Astrocyte of the cerebellum (primary cell): ENCODE data around the gene RRP8.
A peak's percentile ranks its signal among the peaks of the same experiment; 100 is the strongest.

Source experiments
- DNase-seq: peaks from one replicate; pipeline ENCODE4 v3.0.0-alpha.2; 2011; ENCODE audit warnings: low read depth
- H3K4me3 ChIP-seq: 2 replicates; pipeline ENCODE4 v1.5.1; 2011; ENCODE audit warnings: mild to moderate bottlenecking, low read depth, low read length, moderate library complexity
- in situ Hi-C: cut with HindIII; loops from 2 replicates; pipeline ENCODE4 v1.10.0; 2017; ENCODE audit warnings: low sequenced_read_pairs
- TF ChIP-seq, protein P1 (sequence below): IDR thresholded peaks from 2 replicates; pipeline ENCODE4 v1.5.1; 2012; ENCODE audit warnings: low read length, low read depth, moderate library complexity, mild to moderate bottlenecking; ENCODE audit errors: missing control alignments

RRP8 gene

DNA sequence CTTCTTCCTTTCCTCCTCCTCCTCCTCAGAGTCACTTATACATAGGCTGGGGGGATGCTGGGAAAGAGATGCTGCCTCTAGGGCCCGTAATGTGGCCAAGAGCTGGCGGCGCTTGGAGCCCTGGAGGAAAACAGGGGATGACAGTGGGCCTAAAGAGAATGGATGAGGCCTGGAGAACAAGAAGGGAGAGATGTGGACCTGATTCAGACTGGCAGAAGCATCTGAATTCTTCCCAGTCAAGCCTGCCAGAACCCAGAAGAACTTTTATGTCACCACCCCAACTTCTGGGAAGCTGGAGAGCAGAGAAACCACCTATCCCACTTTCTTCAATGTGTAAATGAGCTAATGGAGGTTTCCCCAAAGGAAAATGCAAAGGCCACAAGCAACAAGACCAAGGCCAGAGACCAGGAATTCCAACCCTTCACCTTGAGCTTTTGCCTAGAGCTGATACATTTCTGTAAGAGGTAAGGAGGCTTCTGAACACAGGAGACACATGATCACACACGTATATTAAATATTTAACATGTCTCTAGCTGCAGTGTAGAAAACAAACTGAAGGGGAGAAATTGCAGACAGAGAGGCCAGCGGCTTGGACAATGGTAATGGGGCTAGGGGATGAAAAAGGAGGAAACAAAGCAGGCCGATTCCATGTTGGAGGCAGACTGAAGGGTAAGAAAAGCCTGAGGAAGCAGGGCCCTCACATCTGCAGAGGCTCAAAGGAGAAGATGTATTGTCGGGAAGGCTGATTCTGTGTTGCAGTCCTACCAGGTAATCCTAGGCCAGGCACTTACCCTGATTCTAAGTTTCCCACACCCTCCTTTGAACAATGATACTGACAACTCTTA is 1.1 kb downstream of the RRP8 start:
- H3K4me3 ChIP-seq, result peak overlapping the region; percentile 99
- TF ChIP-seq, protein P1, sequence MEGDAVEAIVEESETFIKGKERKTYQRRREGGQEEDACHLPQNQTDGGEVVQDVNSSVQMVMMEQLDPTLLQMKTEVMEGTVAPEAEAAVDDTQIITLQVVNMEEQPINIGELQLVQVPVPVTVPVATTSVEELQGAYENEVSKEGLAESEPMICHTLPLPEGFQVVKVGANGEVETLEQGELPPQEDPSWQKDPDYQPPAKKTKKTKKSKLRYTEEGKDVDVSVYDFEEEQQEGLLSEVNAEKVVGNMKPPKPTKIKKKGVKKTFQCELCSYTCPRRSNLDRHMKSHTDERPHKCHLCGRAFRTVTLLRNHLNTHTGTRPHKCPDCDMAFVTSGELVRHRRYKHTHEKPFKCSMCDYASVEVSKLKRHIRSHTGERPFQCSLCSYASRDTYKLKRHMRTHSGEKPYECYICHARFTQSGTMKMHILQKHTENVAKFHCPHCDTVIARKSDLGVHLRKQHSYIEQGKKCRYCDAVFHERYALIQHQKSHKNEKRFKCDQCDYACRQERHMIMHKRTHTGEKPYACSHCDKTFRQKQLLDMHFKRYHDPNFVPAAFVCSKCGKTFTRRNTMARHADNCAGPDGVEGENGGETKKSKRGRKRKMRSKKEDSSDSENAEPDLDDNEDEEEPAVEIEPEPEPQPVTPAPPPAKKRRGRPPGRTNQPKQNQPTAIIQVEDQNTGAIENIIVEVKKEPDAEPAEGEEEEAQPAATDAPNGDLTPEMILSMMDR, result no peak
- DNase-seq, result no peak
- in situ Hi-C loops, result no loop called here

DNA sequence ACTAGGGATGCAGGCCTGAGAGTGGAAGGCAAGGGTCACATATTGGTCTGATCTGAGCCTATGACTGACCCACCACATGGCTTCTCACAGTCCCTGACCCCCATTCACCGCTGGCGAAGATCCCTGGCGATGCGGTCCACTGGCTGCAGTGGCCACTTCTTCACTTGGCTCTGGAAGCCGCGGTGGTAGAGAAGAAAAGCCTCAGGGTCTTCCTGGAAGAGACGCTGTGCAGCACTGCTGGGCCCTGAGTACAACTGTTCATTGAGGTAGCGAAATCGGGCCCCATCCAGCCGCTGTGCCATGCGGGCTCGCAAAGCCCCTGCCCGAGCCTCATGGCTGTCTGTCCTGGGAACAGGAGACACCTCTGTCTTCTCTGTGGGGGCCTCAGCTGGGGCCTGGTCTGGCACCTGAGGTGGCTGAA is 2.4 kb downstream of the RRP8 start:
- DNase-seq, result no peak
- in situ Hi-C loops, result no loop called here
- H3K4me3 ChIP-seq, result no peak overlapping the region
- TF ChIP-seq, protein P1, result no peak

DNA sequence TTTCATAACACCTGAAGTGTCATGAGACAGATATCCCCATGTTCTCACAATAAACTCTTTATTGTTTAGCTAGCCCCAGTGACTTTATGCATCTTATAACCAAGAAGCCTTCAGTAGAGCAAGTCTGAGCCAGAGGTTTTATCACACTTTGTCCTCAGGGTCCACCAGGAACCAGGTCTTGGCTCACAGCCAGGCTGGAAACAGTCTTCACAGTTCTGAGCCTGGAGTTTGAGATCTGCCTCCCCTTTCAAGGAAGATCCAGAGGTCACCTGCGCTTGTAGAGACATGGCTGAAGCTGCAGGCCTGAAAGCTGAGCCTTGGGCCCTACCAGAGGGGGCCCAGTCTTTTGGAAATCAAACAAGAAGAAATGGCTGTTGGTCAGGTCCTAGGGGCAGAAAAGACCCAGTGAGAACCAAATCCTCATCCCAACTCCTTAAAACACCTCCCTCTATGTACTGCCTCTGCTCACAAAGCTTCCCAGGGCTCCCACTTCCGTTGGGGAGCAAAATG is 3.5 kb downstream of the RRP8 start:
- in situ Hi-C loops, result no loop called here
- TF ChIP-seq, protein P1, result no peak
- no peak for DNase-seq

DNA sequence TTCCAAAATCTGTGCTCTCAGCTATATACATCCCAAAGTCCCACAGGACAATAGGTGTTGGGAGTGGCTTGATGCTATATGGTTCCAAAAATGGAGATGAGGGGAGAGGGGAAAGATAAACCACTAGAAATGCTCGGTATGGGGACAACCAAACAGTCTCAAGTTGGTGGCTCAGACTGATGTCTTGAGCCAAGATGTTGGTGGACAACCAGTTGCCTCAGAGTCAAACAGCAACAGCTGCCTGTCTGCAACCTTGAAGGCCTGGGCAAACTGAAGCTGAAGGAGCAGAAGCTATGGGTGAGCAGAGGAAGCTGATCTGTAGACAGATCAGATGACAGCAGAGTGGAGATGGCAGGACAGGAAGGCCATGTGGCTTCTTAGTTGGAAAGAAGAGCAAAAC is 4.0 kb downstream of the RRP8 start:
- no peak for DNase-seq
- TF ChIP-seq, protein P1, result no peak
- H3K4me3 ChIP-seq, result no peak overlapping the region
- in situ Hi-C loops, result no loop called here

More for the DNA sequence above, 3.5 kb downstream of the RRP8 start:
- no peak overlapping the region for H3K4me3 ChIP-seq

DNA sequence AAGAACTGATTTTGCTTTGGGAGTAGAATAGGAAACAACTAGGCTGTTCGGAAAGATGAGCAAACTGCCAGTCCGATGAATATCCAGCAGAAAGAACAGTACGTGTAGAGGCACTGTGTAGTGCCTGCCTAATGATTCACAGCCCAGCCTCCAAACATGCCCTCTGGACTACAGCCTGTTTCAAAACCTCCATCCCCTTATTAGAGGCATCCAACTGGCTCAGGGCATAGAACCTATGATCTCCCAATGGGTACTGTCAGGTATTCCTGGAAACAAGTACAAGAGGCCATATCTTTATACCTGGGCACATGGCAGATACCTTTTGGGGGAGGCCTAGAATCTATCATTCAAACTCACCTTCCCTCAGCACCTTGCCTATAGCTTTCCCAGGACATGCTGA is 4.9 kb downstream of the RRP8 start:
- DNase-seq, result no peak
- TF ChIP-seq, protein P1, result no peak
- H3K4me3 ChIP-seq, result no peak overlapping the region
- in situ Hi-C loops, result no loop called here

DNA sequence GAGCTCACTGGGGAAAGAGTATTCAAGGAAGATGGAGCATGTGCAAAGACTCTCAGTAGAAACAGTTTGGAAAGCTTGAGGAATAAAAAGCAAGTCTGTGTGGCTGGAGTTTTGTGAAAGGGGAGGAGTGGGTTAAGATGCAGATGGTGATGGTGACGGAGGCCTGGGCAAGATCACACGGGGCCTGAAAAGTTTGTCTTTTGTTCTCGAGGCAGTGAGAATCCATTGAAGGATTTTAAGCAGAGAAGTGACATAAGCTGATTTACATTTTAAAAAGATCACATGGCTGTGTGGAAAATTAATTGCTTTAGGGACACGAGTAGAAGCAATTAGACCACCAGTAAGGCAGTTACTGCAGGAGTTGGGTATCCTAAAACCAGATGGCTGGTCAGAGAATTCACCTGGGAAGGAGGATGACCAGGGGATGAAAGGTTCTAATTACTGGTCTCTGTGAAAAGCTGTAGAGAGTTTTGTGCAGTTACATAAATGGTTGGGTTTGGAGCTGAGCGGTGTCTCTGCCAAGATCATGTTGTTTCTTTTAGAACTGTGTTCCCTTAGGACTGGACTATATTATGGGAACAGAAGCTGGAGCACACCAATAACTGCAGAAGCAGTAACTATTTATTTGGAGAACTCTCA is 7.1 kb downstream of the RRP8 start:
- in situ Hi-C loops, result no loop called here
- H3K4me3 ChIP-seq, result no peak overlapping the region
- DNase-seq, result no peak
- TF ChIP-seq, protein P1, result no peak
